T-helper 22 cell (primary cell): Measurements from ENCODE around the gene EXD1.
"Not testable (repeated sequence)": the region's sequence is repeated elsewhere in the genome, so short reads cannot be mapped to it uniquely, and the experiment has no call there.

Source experiments
- DNase-seq: peaks from one replicate; pipeline ENCODE4 v3.0.0-alpha.2; 2020; ENCODE audit warnings: low read depth

Gene EXD1

DNA sequence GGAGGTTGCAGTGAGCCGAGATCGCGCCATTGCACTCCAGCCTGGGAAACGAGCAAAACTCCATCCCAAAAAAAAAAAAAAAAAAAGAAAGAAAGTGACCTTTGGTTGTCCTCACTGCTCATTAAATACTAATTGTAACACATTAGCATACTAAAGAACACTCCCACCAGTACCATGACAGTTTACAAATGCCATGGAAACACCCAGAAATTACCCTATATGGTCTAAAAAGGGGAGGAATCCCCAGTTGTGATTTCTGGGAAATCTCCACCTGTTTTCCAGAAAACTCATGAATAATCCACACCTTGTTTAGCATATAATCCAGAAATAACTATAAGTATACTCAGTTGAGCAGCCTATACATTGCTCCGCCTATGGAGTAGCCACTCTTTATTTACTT lies 90.9 kb downstream of the EXD1 start:
- DNase-seq: no peak

- not testable (repeated sequence) for DNase-seq
Measured at GRCh38 chr15:41139112-41139511, 91.4 kb downstream of the EXD1 start.

- DNase-seq: not testable (repeated sequence)
Measured at GRCh38 chr15:41135580-41135979, 95.0 kb downstream of the EXD1 start.

- DNase-seq: no peak
Measured at GRCh38 chr15:41133454-41133853, 97.1 kb downstream of the EXD1 start.
